ENCODE measurements around the gene ERAP2.

GRCh38 chr5:96926276-96926675, 50.0 kb downstream of the ERAP2 start:
- TF ChIP-seq CTCF (IDR thresholded peaks at IDR 0.05) (no peak), POLR2AphosphoS5 (IDR thresholded peaks at IDR 0.05; ENCODE audit: low read depth, low read length) (no peak), SIN3A (IDR thresholded peaks at IDR 0.05; ENCODE audit: borderline replicate concordance, insufficient read depth, low read depth, low read length) (no peak), TCF7L2 (IDR thresholded peaks at IDR 0.05; ENCODE audit: low read depth, low read length) (no peak)
- TF ChIP-seq, protein P1, sequence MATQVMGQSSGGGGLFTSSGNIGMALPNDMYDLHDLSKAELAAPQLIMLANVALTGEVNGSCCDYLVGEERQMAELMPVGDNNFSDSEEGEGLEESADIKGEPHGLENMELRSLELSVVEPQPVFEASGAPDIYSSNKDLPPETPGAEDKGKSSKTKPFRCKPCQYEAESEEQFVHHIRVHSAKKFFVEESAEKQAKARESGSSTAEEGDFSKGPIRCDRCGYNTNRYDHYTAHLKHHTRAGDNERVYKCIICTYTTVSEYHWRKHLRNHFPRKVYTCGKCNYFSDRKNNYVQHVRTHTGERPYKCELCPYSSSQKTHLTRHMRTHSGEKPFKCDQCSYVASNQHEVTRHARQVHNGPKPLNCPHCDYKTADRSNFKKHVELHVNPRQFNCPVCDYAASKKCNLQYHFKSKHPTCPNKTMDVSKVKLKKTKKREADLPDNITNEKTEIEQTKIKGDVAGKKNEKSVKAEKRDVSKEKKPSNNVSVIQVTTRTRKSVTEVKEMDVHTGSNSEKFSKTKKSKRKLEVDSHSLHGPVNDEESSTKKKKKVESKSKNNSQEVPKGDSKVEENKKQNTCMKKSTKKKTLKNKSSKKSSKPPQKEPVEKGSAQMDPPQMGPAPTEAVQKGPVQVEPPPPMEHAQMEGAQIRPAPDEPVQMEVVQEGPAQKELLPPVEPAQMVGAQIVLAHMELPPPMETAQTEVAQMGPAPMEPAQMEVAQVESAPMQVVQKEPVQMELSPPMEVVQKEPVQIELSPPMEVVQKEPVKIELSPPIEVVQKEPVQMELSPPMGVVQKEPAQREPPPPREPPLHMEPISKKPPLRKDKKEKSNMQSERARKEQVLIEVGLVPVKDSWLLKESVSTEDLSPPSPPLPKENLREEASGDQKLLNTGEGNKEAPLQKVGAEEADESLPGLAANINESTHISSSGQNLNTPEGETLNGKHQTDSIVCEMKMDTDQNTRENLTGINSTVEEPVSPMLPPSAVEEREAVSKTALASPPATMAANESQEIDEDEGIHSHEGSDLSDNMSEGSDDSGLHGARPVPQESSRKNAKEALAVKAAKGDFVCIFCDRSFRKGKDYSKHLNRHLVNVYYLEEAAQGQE (IDR thresholded peaks at IDR 0.05; ENCODE audit: insufficient read depth in 1 of 2, low read depth in 2 of 2, low read length in 1 of 2): no peak
